Cardiac ventricle fibroblast (primary cell): Measurements from ENCODE around the gene RPS6KA1. TPM values are rescaled to one million over a fixed set of nuclear protein-coding genes. Genes with fewer than 3 reads are reported as not detected.

ENCODE experiments used
- total RNA-seq: library from RNA; depleted of rRNA; stranded (reverse); fragments of >200 nt; gene quantifications from 2 replicates; pipeline ENCODE4 v1.2.3, GENCODE V29; 2015

Gene RPS6KA1
- 2.2 and 2.6 TPM in 2 replicates for total RNA-seq

GRCh38 chr1:26529655-26530409 lies at the start of gene RPS6KA1:
RPS6KA1 (plus strand) TSS chr1:26529761; CDS start chr1:26529921, 160 bp downstream.

Other genes with a start within 250 kb of the RPS6KA1 start
- gene SH3BGRL3, start 249.7 kb upstream of the RPS6KA1 start, total RNA-seq, result 225 and 247 TPM in 2 replicates
- 1.2 and 4.8 TPM in 2 replicates for gene UBXN11, start 223.1 kb upstream of the RPS6KA1 start, total RNA-seq
- gene CD52, start 211.8 kb upstream of the RPS6KA1 start, total RNA-seq, result not detected in 2 replicates
- gene CRYBG2, start 175.6 kb upstream of the RPS6KA1 start, total RNA-seq, result not detected in 2 replicates
- not detected in 2 replicates for gene ZNF683, start 157.0 kb upstream of the RPS6KA1 start, total RNA-seq
- not detected in 2 replicates for gene LIN28A, start 118.9 kb upstream of the RPS6KA1 start, total RNA-seq
- gene DHDDS, start 97.4 kb upstream of the RPS6KA1 start, total RNA-seq, result 39.6 and 41.2 TPM in 2 replicates
- gene HMGN2, start 57.3 kb upstream of the RPS6KA1 start, total RNA-seq, result 178 and 185 TPM in 2 replicates
- gene ARID1A, start 166.3 kb downstream of the RPS6KA1 start, total RNA-seq, result 20.8 and 32.6 TPM in 2 replicates